RPMI7951 (cell line): ENCODE results near the gene PPP1R15B. TPM values are rescaled to one million over a fixed set of nuclear protein-coding genes. Genes with fewer than 3 reads are reported as not detected.
"Not testable (repeated sequence)": the region's sequence is repeated elsewhere in the genome, so short reads cannot be mapped to it uniquely, and the experiment has no call there.

Experiments used
- DNase-seq: peaks from one replicate; pipeline ENCODE4 v3.0.0-alpha.2; 2012; ENCODE audit warnings: low read depth
- total RNA-seq: library from RNA; depleted of rRNA; stranded (reverse); fragments of >200 nt; shearing (Covaris generic); gene quantifications from 2 replicates; pipeline ENCODE4 v1.2.3, GENCODE V29; 2014

PPP1R15B gene
- total RNA-seq, 1 experiment from 2014 or later, result 21.7 TPM

DNA sequence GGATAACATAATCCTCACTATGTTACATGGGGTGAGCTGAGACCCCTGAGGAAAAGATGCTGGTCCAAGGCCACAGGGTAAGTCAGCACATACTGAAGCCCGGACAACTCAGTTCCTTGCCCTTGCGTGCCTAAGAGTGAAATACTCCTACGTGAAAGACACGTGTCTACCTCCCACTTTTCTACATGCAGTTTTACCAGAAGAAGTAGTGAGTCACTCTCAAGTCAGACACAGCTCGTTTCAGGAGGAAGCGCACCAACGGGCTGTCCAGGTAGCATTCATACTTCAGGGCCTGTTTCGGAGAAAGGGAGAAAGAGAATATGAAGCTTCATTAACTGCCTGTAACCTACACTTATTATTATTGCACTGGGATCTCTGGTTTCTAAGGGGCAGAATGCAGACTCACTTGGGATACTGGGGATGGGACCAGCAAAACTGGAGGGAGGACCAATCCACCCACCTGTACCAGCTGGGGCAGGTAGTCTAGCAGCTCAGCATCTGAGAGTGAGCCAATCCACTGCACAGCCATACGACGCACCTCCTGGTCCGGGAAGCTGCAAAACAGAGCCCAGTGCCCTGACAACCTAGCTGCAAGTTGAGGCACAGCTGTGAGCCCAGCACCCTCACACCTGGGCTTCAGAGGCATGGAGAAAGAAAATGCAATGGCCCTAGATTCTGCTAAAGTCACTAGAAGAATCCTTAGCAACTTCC lies 32.4 kb upstream of the PPP1R15B start:
- no peak for DNase-seq

DNA sequence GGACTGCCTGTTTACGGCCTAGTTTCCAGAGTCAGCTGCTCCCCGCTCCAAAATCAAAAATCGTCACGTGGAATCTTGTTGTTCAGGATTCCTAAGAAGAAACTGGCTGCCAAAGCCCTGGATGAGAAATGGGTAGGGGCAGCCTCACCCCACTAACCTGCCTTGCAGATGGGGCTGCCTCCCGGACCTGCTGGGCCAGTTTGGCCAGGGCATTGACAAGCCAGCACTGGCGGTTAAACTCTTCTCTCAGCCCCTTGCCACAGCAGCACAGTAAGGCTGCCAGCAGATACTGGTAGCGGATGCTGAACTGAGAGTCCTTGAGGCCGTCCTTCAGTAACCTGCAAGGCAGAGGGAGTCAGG lies 31.6 kb upstream of the PPP1R15B start:
- no peak for DNase-seq

DNA sequence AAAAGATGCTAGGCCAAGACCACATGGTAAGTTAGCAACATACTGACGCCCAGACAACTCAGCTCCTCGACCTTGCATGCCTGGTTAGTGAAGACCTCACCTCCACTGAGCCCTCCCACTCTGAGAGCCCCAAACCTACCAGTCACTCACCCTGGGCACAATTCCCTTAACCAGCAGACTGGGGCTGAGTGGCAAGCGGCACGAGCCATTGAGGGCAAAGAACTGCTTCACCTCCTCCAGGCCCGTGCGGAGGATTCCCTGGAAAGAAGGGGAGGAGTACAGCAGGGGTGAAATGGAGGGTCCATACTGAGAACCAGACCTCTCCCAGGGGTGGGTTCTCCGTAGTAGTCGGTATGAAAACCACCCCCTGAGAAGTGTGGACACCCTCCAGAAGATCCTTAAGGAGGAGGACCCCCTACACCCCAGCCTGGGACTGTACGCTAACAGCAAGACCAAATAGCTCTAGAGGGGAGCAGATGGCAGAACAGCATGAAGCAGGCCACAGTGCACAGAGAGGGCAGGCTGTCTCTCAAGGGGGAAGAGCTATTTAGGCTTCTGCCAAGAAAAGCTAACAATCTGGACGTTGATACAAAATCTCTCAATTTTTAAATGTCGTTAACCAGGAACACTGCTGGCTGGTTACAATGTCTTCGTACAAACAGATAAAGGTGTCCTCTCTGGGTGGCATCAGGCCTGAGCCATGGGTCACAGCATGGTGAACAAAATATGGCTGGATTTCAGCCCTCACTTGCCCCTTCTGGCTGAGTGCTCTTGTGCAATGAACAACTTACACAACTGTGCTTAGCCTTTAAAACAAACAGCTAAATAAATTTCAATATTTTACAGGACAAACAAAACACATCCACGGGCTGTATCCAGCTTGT lies 31.0 kb upstream of the PPP1R15B start:
- DNase-seq, result no peak

DNA sequence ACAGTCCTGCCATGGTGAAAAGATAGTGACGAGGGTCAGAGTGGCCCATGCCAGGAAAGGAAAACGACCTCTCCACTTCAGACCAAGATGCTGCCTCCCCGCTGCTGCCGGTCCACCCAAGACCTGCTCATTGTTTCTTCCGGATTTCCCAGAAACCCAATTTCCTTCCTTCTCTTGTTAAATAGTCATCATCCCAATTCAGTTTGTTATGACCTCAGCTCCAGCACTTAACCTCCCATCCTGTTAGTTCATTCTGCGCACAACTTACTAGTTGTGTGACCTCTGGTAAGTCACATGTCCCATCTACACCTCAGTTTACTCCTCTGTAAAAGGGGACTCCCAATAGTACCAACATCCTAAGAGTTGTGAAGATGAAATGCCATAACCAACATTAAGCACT lies 29.9 kb upstream of the PPP1R15B start:
- no peak for DNase-seq

DNA sequence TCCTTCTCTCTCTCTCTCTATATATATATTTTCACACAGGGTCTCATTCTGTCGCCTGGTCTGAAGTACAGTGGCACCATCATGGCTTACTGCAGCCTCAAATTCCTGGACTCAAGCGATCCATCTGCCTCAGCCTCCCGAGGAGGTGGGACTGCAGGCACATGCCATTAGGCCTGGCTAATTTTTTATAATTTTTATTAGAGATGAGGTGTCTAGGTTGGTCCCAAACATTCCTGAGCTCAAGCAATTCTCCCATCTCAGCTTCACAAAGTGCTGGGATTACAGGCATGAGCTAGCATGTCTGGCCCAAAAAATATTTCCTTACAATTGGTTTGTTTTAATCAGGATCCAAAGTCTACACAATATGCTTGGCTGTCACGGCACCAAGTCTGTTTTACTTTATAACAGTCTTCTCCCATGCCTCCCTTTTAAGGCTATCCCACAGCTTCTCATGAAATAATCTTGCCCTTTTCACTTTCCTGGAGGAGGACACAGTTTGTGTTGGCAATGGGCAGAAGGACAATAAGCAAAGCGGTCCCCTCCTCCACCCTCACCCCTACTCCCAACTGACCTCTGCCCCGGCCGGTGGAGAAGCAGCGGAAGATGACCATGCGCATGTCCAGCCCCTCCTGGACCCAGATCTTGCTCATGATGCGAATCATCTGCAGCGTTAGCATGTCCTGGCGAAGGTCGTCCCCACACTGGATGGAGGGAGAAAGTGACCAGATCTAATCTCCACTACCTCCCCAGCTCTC lies 28.2 kb upstream of the PPP1R15B start:
- DNase-seq, result no peak

DNA sequence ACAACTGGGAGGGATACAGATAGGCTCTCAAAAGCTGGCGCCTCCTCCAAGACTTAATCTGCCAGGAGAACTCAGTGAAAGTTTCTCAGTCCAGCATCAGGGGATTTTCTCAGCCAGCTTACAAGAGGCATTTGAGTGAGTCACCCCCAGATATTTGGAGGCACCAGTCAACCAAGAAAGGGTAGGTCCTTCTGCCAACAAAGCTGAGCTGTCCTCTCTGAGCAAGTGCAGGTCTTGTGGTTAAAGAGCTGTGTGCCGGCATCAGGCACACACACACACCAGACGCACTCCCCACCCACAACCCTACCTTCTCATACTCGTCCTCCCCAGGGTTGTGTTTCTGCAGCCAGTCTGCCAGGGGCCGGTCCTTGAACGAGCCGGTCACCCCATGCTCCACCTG lies 27.0 kb upstream of the PPP1R15B start:
- peak; percentile 95 for DNase-seq

DNA sequence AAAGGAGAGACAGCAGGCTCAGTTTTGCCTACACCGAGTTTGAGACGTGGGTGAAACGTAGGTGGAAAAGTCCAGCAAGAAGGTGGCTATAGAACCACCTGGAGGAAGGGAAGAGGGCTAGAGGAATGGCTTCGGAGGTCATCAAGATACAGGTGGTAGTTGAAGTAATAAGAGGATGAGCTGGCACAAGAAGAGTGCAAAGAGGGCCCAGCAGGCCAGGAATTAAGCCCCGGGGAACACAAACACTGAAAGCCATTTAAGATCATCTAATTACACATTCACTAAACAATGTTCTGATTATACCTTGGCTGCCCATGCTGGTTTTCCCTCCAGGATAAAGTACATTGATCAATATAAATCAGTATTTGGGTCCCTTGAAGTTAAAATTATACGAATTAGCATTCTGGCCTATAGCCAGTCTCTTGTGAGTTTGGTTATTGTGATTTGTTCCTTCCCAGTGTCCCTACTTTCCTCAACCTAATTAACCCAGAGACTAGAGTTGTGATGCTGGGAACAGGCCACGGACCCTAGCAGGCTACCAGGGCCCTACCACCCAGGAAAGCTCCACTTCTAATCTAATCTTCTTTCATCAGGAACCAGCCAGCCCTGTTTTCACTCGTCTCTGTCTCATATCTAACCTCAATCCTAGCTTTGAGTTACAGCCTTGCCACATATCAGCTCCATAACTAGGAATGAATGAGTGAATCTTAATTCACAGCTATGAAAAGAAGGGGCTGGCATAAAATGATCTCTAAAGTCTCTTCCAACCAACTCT lies 26.4 kb upstream of the PPP1R15B start:
- DNase-seq, result no peak

DNA sequence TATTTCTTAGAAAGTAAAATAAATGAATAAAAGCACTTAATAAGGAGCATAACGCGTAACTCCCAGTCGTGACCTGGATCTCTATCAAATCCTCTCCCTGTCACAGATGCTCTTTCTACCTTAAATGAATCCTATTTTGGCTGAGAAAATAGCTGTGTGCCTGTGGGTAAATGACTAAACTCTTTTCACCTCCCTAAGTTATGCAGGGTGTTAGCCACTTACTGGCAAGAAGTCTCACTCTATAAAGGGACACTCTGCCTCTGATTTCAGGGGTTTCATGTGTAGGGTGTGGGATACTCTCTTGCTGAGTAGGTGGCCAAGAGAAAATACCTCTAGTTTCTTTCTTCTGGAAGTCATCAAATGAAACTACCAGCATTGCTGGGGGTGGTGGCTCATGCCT lies 24.3 kb upstream of the PPP1R15B start:
- no peak for DNase-seq

DNA sequence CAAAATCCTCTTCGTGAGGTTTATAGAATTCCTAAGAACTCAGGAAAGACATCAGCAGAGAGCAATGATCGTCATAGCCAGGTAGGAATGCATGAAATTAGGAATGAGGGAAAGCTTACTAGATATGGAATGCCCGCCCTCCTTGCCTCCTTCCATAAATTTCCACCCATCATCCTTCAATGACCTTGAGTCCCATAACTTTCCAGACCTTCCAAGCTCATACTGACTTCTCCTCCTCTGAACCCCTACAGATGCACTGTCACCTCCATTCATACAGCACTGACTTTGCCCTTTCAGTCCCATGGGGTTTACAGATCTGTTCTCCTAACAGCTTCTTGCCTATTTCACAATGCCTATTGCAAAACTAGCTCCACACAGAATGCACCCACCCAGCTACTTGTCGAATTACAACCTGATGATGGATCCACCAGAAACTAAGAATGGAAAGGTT lies 23.8 kb upstream of the PPP1R15B start:
- DNase-seq, result no peak

DNA sequence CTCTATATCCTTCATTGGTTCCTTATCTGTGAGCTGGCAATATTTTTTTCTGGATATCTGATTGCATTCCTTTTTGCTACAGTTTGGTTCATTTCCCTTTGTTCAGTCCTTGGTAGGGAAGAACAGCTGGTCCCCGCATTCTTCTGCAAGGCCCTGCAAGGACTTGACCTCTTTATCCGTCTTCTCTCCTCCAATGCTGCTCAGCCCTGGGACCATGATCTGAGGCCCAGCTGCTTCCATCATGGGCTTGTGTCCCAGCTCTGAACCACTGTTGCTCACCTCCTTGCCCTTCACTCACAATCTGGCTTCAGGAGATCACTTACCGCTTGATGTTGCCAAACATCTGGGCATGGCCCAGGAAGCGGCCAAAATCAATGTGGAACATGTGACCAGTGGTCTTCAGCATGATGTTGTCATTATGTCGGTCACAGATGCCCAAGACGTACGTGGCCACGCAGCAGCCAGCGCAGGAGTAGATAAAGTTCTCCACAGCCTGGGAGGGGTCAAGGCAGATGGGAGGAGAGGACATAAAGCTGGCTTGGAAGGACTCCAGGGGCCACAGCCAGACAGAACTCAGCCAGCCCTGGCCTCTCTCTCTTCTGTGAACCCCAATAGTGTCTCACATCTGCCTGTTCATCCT lies 22.6 kb upstream of the PPP1R15B start:
- DNase-seq, result no peak

DNA sequence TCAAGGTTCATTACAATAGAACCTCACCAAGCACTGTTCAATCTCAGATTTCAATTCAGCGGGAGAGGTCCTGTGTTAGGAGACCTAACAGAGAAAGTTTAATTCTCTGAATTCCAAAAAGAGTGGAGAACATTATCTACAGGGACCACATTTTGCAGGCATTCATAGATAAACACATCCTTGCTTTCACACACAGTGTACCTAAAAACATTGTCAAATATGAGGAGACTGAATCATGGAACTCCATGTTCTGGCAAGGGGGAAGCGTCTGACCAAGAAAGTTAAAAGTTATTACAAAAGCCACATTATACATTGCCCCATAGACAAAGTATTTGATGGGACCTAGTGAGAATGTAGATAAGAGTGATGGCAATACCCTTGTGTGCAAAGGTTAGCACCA lies 21.1 kb upstream of the PPP1R15B start:
- DNase-seq, result no peak

DNA sequence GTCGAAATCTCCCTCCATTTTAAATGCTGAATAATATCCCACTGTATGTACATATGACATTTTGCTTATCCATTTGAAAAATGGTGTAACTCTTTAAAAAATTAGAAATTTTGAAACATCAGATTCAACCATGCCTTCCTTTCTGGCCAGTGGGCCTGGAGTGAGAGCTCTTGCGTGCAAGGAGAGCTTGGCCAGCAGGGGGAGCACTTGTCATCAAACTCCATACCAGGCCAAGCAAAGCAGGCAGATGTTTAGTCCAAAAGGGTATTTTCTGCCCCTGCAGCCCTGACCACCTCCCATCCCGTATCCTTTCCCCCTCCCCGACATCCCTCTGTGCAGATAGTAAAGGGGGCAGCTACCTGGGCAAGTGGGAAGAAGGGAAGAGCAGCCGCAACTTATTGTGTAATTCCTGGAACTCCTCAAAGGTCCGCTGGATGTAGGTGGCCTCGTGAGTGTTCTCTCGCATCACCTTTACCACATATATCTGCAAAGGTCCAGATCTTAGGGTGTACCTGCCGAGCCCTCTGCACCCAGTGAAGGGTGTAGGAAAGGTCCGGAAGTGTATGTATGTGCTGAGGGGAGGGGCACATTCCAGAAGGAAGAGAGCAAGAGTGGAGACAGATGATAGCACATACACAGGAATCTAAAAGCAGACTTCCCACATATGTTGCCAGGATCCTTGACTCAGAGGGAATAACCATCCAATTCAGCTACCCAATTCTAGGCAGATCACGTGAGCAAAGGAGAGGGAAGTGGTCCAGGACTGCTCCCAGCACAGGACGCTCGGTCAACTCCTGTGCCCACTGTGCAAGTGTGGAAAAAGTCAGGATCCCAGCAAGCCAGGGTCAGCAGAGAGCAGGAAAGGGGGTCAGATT lies 19.9 kb upstream of the PPP1R15B start:
- peak; percentile 59 for DNase-seq

DNA sequence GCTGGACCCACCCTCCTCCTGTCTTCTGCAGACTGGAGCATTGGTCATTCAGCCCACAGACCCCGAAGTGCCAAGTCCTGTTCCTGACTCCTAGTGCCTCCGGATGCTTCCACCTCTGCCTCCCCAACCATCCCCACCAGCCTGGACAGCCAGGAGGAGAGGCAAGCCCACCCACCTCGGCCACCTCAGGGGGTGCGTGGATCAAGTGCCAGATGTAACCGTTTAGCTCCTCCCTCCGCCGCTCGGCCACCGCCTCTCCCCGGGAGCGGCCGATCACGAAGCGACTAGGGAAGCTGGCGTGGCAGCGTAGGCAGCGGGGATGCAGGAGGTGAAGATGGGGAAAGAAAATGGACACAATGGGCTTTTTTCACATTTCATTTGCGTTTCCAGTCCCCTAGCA lies 18.1 kb upstream of the PPP1R15B start:
- no peak for DNase-seq

DNA sequence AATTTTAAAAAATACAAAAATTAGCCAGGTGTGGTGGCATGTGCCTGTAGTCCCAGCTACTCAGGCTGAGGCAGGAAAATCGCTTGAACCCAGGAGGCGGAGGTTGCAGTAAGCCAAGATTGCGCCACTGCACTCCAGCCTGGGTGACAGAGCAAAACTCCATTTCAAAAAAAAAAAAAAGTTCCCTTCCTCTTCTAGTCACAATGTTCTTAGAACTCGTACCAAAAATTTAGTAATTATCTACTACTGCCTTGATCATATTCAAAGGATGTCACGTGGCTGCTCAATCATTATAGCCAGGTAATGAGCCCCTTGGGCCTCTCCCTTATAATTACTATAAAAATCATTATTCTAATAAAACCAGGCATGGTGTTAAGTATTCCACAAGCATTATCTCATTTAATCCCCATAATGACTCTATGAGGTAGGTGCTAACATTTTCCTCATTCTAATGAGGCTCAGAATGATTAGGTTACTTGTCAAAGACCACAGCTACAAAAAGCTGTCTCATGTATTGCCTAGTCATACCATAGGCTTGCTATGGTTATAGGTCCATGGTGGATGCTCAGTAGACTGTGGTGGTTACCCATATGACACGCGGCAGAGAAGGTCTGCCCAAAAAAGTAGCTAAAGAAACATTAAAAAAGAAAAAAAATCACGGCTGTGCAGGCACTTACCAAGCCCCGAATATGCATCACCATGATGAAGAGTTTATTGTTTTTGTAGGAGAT lies 15.5 kb upstream of the PPP1R15B start:
- no peak for DNase-seq

DNA sequence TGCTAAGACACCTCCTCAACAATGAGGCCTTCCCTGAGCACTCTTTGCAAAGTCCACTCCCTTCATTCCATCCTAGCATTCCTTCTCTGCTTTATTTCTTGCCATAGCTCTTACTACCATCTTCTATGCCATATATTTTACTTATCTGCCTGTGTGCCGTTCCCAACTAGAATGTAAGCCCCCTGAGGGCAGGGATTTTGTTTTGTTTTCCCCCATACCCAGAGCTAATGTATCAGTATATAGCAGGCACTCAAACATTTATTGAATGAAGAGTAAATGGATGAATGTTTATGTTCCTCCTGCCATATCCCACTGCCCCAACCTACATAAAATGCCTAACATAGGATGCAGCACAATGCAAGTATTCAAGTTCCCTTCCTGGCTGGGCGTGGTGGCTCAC lies 14.9 kb upstream of the PPP1R15B start:
- no peak for DNase-seq

DNA sequence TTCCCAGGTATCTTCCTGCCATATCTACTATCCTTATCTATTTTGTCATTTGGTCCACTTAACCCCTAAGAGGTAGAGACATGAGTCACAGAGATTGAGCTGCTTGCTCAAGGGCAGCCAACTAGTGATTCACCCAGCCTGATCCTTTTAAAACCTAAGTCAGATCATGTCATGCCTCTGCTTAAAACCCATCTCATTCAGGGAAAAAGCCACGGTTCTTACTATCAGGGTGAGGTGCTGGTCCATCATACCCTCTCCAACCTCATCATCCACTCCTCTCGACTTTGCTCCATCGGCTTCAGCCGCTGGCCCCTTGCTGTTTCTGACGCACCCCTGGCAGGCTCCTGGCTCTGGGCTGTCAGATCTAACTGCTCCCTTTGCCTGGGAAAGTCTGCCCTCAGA lies 14.4 kb upstream of the PPP1R15B start:
- peak; percentile 80 for DNase-seq

DNA sequence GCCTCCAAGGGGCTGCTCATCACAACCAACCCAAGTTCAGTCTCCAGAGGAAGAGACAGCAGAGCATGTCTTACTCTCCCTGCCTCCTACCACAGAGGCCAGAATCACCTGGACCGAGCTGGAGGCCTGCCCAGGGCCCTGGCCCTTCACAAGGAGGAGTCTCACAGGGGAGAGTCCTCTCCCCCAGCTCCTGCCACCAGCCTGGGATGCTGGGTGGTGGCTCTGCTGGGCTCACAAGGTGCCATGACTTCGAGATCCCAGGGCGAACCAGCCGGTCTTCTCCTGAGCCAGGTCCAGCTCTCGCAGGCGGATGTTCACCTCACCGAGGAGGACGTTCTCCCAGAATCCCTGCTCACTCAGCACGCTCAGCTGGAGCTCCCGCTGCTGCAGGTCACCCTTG lies 13.0 kb upstream of the PPP1R15B start:
- no peak for DNase-seq

DNA sequence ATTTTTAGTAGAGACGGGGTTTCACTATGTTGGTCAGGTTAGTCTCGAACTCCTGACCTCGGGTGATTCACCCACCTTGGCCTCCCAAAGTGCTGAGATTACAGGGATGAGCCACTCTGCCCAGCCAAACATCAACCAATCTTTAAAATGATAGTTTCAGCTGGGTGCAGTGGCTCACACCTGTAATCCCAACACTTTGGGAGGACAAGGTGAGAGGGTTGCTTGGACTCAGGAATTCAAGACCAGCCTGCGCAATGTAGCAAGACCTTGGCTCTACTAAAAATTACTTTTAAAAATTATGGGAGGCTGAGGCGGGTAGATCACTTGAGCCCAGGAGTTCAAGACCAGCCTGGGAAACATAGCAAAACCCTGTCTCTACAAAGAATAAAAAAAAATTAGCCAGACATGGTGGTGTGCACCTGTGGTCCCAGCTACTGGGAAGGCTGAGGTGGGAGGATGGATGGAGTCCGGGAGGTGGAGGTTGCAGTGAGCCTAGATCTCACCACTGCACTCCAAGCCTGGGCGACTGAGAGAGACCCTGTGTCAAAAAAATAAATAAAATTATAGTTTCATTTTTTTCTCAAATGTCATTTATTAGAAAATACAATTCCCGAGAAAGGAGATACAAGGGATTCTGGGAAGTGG lies 10.6 kb upstream of the PPP1R15B start:
- DNase-seq, result not testable (repeated sequence)

DNA sequence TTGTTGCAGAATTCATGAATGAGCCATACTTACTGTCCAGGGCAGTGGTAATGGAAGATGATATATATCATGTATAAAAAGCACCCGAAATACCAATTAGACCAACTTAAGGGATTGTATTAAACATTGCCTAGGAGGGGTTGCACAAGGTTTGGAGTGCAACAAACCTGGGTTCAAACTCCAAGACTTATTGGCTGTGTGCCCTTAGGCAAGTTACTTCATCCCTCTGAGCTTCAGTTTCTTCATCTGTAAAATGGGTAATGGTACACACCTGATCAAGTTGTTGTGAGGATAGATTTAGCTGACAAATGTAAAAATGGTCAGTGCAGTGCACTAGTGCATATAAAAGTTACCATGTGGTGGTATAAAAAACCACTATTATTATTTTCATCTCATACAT lies 9.8 kb upstream of the PPP1R15B start:
- DNase-seq, result no peak
